Gastroesophageal sphincter (tissue), 3 donors: Measurements from ENCODE around the gene POLD2.

Source experiments
- CTCF ChIP-seq, 4 experiments: fragments of 200-600 bp in 2 of 4; fragments of 450-650 bp in 2 of 4; sonication (generic) in 1 of 4; IDR thresholded peaks; one replicate each; pipeline ENCODE4 v1.5.1; 2017 to 2019; ENCODE audit warnings: antibody characterized with exemption in 4 of 4, mild to moderate bottlenecking in 2 of 4, moderate library complexity in 2 of 4
- POLR2A ChIP-seq, 2 donors: fragments of 450-650 bp; IDR thresholded peaks; one replicate each; pipeline ENCODE4 v1.6.1; 2017; ENCODE audit warnings: antibody characterized with exemption in 2 of 2, mild to moderate bottlenecking in 2 of 2, moderate library complexity in 1 of 2

- TF ChIP-seq CTCF (IDR thresholded peaks at IDR 0.05) (no peak), POLR2A (IDR thresholded peaks at IDR 0.05) (no peak)
Observed at GRCh38 chr7:44109991-44110390, 13.4 kb downstream of the POLD2 start.
